ENCODE measurements around the gene CDK6. TPM values are rescaled to one million over a fixed set of nuclear protein-coding genes. Genes with fewer than 3 reads are reported as not detected.

The CDK6 gene
- total RNA-seq, 1 donor from 2014 or later, result 23.6 TPM

GRCh38 chr7:92833024-92833765 is 3.2 kb downstream of the CDK6 start:
- peak; percentile 94 for DNase-seq (ENCODE audit: missing footprints)
- peak; percentile 80 for ATAC-seq
- intact Hi-C loops (cut with DNase I), result loop anchor here (1.0 to 10.0 kb wide), 5 partner anchors 51 to 308 kb away; partner anchors contain the start of genes PEX1 and RBM48

- ATAC-seq (no peak), DNase-seq (ENCODE audit: missing footprints) (no peak)
- intact Hi-C loops (cut with DNase I), result loop anchor here (1.0 to 10.0 kb wide), 5 partner anchors 50 to 308 kb away; partner anchors contain the start of genes PEX1 and RBM48
Observed at GRCh38 chr7:92832534-92833023, 3.8 kb downstream of the CDK6 start.

GRCh38 chr7:92831716-92832533 is 4.4 kb downstream of the CDK6 start:
- DNase-seq (ENCODE audit: missing footprints) (no peak), ATAC-seq (no peak)
- intact Hi-C loops (cut with DNase I), result loop anchor here (5.0 to 10.0 kb wide), 3 partner anchors 50 to 307 kb away; partner anchors contain the start of genes PEX1 and RBM48

GRCh38 chr7:92830532-92831110 is 5.8 kb downstream of the CDK6 start:
- ATAC-seq (no peak), DNase-seq (ENCODE audit: missing footprints) (no peak)
- intact Hi-C loops (cut with DNase I), result loop anchor here (5.0 to 10.0 kb wide), 3 partner anchors 48 to 306 kb away; partner anchors contain the start of genes PEX1 and RBM48

GRCh38 chr7:92830027-92830426 is 6.3 kb downstream of the CDK6 start:
- DNase-seq (ENCODE audit: missing footprints) (no peak), ATAC-seq (no peak)
- intact Hi-C loops (cut with DNase I), result loop anchor here (5.0 to 10.0 kb wide), 3 partner anchors 48 to 305 kb away; partner anchors contain the start of genes PEX1 and RBM48

- intact Hi-C loops (cut with DNase I), result no loop called here
- ATAC-seq (peak; percentile 34), DNase-seq (ENCODE audit: missing footprints) (no peak)
Observed at GRCh38 chr7:92827464-92828120, 8.8 kb downstream of the CDK6 start.

- DNase-seq (ENCODE audit: missing footprints), result no peak
- intact Hi-C loops (cut with DNase I), result no loop called here
- ATAC-seq, result no peak
Observed at GRCh38 chr7:92826258-92826938, 10.0 kb downstream of the CDK6 start.

GRCh38 chr7:92824901-92825480 is 11.4 kb downstream of the CDK6 start:
- no peak for DNase-seq (ENCODE audit: missing footprints)
- intact Hi-C loops (cut with DNase I), result no loop called here
- ATAC-seq, result no peak

GRCh38 chr7:92824450-92824849 is 11.9 kb downstream of the CDK6 start:
- intact Hi-C loops (cut with DNase I), result no loop called here
- DNase-seq (ENCODE audit: missing footprints) (no peak), ATAC-seq (no peak)

GRCh38 chr7:92823042-92823441 is 13.3 kb downstream of the CDK6 start:
- ATAC-seq (no peak), DNase-seq (ENCODE audit: missing footprints) (no peak)
- intact Hi-C loops (cut with DNase I), result no loop called here

GRCh38 chr7:92820191-92820590 is 16.2 kb downstream of the CDK6 start:
- no peak for ATAC-seq
- intact Hi-C loops (cut with DNase I), result no loop called here
- no peak for DNase-seq (ENCODE audit: missing footprints)

- DNase-seq (ENCODE audit: missing footprints) (no peak), ATAC-seq (no peak)
- intact Hi-C loops (cut with DNase I), result no loop called here
Observed at GRCh38 chr7:92817398-92817797, 19.0 kb downstream of the CDK6 start.

GRCh38 chr7:92815412-92815811 is 21.0 kb downstream of the CDK6 start:
- DNase-seq (ENCODE audit: missing footprints) (no peak), ATAC-seq (no peak)
- intact Hi-C loops (cut with DNase I), result no loop called here

GRCh38 chr7:92813390-92814024 is 22.9 kb downstream of the CDK6 start:
- DNase-seq (ENCODE audit: missing footprints), result no peak
- intact Hi-C loops (cut with DNase I), result no loop called here
- ATAC-seq, result no peak

GRCh38 chr7:92811158-92811557 is 25.2 kb downstream of the CDK6 start:
- ATAC-seq, result no peak
- intact Hi-C loops (cut with DNase I), result no loop called here
- DNase-seq (ENCODE audit: missing footprints), result no peak

- DNase-seq (ENCODE audit: missing footprints) (peak; percentile 35), ATAC-seq (peak; percentile 76)
- intact Hi-C loops (cut with DNase I), result no loop called here
Observed at GRCh38 chr7:92809760-92810573, 26.4 kb downstream of the CDK6 start.

GRCh38 chr7:92809397-92809759 is 27.0 kb downstream of the CDK6 start:
- no peak for DNase-seq (ENCODE audit: missing footprints)
- intact Hi-C loops (cut with DNase I), result no loop called here
- peak; percentile 31 for ATAC-seq
